K562 (cell line): ENCODE data around the gene SMARCB1. TPM values are rescaled to one million over a fixed set of nuclear protein-coding genes. Genes with fewer than 3 reads are reported as not detected.

Experiments used
- ATAC-seq: fragments of 200-7000 bp; cut with Tn5 transposase; 3 replicates; pipeline ENCODE4 v1.9.1; 2020; ENCODE audit warnings: moderate library complexity
- BruUV-seq: library from RNA; stranded (reverse); fragments of 400-500 nt; replicated peaks from 2 replicates; lab custom pipeline; 2021; lab: Mats Ljungman, UMichigan
- CTCF ChIA-PET: fragments of 300-600 bp; formaldehyde crosslinking; extraction: SDS; loops from one replicate; lab custom pipeline; 2021; ENCODE audit warnings: low intra/inter-chr PET ratio; lab: Yijun Ruan, JAX
- POLR2A ChIA-PET: fragments of 300-600, 350-650 bp; sonication (Branson Sonifier 250); formaldehyde crosslinking; extraction: SDS; loops from one replicate; lab custom pipeline; 2021; ENCODE audit warnings: antibody characterized with exemption, inconsistent platforms; lab: Yijun Ruan, JAX
- DNase-seq, 4 experiments: peaks; one replicate each; pipeline versions ENCODE4 v3.0.0 to v3.0.0-alpha.2; 2011 to 2018; ENCODE audit warnings: low spot score in 3 of 4, mixed read lengths in 3 of 4; ENCODE audit errors: extremely low read depth in 1 of 4
- FAIRE-seq: peaks from 2 replicates; lab custom pipeline; 2011; peaks lifted over from hg19 to GRCh38; lab: Jason Lieb, UNC
- H2AFZ ChIP-seq: 2 replicates; pipeline ENCODE4 v1.6.0; 2011; ENCODE audit warnings: low read depth, low read length, control low read depth, inconsistent platforms
- H3K27ac ChIP-seq: fragments of 200-600 bp; 3 replicates; pipeline ENCODE4 v1.8.0; 2011; ENCODE audit warnings: low read depth, mild to moderate bottlenecking, control low read depth, inconsistent platforms, low read length, moderate library complexity, mixed read lengths; ENCODE audit errors: extremely low read depth
- H3K27me3 ChIP-seq, 2 experiments: fragments of 300-600 bp in 1 of 2; 2 replicates in 1 of 2; 3 replicates in 1 of 2; pipeline versions ENCODE4 v1.6.0 to v1.8.0; 2011; ENCODE audit warnings: inconsistent platforms in 2 of 2, low read length in 2 of 2, mild to moderate bottlenecking in 1 of 2, mixed read lengths in 1 of 2, moderate library complexity in 1 of 2; ENCODE audit not compliant: control insufficient read depth in 2 of 2, insufficient read depth in 2 of 2
- H3K36me3 ChIP-seq: fragments of 300-600 bp; 3 replicates; pipeline ENCODE4 v1.8.0; 2011; ENCODE audit warnings: mild to moderate bottlenecking, low read length, inconsistent platforms; ENCODE audit not compliant: control insufficient read depth, insufficient read depth
- H3K4me1 ChIP-seq, 2 experiments: fragments of 200-600 bp in 1 of 2; replicated peaks in 1 of 2; 2 replicates in 1 of 2; 3 replicates in 1 of 2; pipeline versions ENCODE4 v1.5.1 to v1.8.0; 2011; ENCODE audit warnings: inconsistent platforms in 2 of 2, low read length in 2 of 2, mild to moderate bottlenecking in 1 of 2, mixed read lengths in 1 of 2, moderate library complexity in 1 of 2; ENCODE audit not compliant: control insufficient read depth in 2 of 2, insufficient read depth in 2 of 2
- H3K4me2 ChIP-seq: 2 replicates; pipeline ENCODE4 v1.6.1; 2011; ENCODE audit warnings: low read length, control low read depth, inconsistent platforms, mixed read lengths; ENCODE audit not compliant: insufficient read depth
- H3K4me3 ChIP-seq: fragments of 200-600 bp; sonication (generic), shearing (Covaris generic); 2 replicates; pipeline ENCODE4 v1.5.1; 2016; ENCODE audit warnings: control low read depth, inconsistent platforms
- H3K79me2 ChIP-seq: fragments of 200-600 bp; 3 replicates; pipeline ENCODE4 v1.8.0; 2011; ENCODE audit warnings: low read length, inconsistent platforms; ENCODE audit not compliant: control insufficient read depth, insufficient read depth
- H3K9ac ChIP-seq, 2 experiments: 2 replicates each; pipeline versions ENCODE4 v1.6.0 to v1.6.1; 2011; ENCODE audit warnings: low read depth in 2 of 2, low read length in 2 of 2, control low read depth in 1 of 2, inconsistent platforms in 1 of 2, mild to moderate bottlenecking in 1 of 2, mixed read lengths in 1 of 2; ENCODE audit not compliant: insufficient read depth in 1 of 2
- H3K9me1 ChIP-seq: one replicate; pipeline ENCODE4 v1.6.0; 2011; ENCODE audit warnings: inconsistent platforms, mild to moderate bottlenecking, low read length, moderate library complexity; ENCODE audit not compliant: control insufficient read depth, insufficient read depth
- H3K9me3 ChIP-seq: replicated peaks from 2 replicates; pipeline ENCODE4 v1.5.1; 2011; ENCODE audit warnings: low read depth, low read length, inconsistent platforms; ENCODE audit not compliant: control insufficient read depth, insufficient read depth
- H4K20me1 ChIP-seq: replicated peaks from 2 replicates; pipeline ENCODE4 v1.6.1; 2011; ENCODE audit warnings: low read length, inconsistent platforms, mixed read lengths; ENCODE audit not compliant: control insufficient read depth, insufficient read depth
- ELF1 ChIP-seq: fragments of 200-800 bp; sonication (Bioruptor generic); IDR thresholded peaks from 2 replicates; pipeline ENCODE4 v1.6.1; 2016; ENCODE audit warnings: missing genetic modification characterization, missing compliant biosample characterization
- ZFP36 ChIP-seq: fragments of 150-350 bp; IDR thresholded peaks from 2 replicates; pipeline ENCODE4 v1.6.1; 2018; ENCODE audit warnings: low read length, low read depth; ENCODE audit not compliant: partially characterized antibody
- WGBS: fragments of 100-300 bp; shearing (Covaris generic); methylation state at CpG from one replicate; pipeline ENCODE4 v1.1.6; 2016; ENCODE audit warnings: low coverage, mixed read lengths; ENCODE audit not compliant: insufficient coverage; ENCODE audit errors: missing lambda C conversion rate; 5-methylcytosine and 5-hydroxymethylcytosine counted together
- in situ Hi-C: fragments of 300-500 bp; cut with MboI; formaldehyde crosslinking; loops from 4 replicates; pipeline ENCODE4 v1.15.0; 2018; ENCODE audit warnings: inconsistent platforms, mixed read lengths
- intact Hi-C: fragments of 100-400 bp; cut with micrococcal nuclease; formaldehyde crosslinking; loops from 2 replicates; pipeline ENCODE4 v1.14.2; 2022
- polyA plus RNA-seq, 8 experiments: library from polyadenylated mRNA; depleted of rRNA in 4 of 8; stranded (reverse) in 5 of 8; unstranded in 3 of 8; fragments of >200 nt; fragmentation: Nextera tagmentation in 2 of 8; fragmentation: Illumina TruSeq in 1 of 8; extraction: Ambion mirVana in 2 of 8; extraction: Trizol in 1 of 8; gene quantifications; 2 replicates each; pipeline versions ENCODE4 v1.2.1 to v1.2.3, GENCODE V29; 2011 to 2014; ENCODE audit warnings: inconsistent platforms in 1 of 8, missing spikeins in 1 of 8
- total RNA-seq, 7 experiments: library from RNA; depleted of rRNA in 6 of 7; stranded (reverse); fragments of >200 nt in 6 of 7; fragmentation: Illumina TruSeq in 2 of 7; extraction: Trizol in 2 of 7; gene quantifications; 2 replicates each; pipeline versions ENCODE4 v1.2.1 to v1.2.3, GENCODE V29; 2011 to 2021; ENCODE audit warnings: low replicate concordance in 1 of 7
- TF ChIP-seq, protein P1 (sequence below): fragments of 250-450 bp; sonication (Bioruptor Pico); IDR thresholded peaks from 2 replicates; pipeline ENCODE4 v1.5.1; 2021; ENCODE audit warnings: mild to moderate bottlenecking
- TF ChIP-seq, protein P2 (sequence below): fragments of 450-650 bp; formaldehyde crosslinking; IDR thresholded peaks from 2 replicates; pipeline ENCODE4 v1.4.0; 2022; ENCODE audit warnings: mild to moderate bottlenecking, moderate library complexity
- TF ChIP-seq, protein P3 (sequence below): fragments of 250-450 bp; sonication (Bioruptor Pico); IDR thresholded peaks from 2 replicates; pipeline ENCODE4 v1.4.0; 2020; ENCODE audit warnings: mild to moderate bottlenecking

The SMARCB1 gene
- total and polyA plus RNA-seq, 9 of the 15 experiments (the other 6 are each of a cell fraction or from before 2014, with no cell fraction given), result 1.2 to 113 (median 65.4) TPM

DNA sequence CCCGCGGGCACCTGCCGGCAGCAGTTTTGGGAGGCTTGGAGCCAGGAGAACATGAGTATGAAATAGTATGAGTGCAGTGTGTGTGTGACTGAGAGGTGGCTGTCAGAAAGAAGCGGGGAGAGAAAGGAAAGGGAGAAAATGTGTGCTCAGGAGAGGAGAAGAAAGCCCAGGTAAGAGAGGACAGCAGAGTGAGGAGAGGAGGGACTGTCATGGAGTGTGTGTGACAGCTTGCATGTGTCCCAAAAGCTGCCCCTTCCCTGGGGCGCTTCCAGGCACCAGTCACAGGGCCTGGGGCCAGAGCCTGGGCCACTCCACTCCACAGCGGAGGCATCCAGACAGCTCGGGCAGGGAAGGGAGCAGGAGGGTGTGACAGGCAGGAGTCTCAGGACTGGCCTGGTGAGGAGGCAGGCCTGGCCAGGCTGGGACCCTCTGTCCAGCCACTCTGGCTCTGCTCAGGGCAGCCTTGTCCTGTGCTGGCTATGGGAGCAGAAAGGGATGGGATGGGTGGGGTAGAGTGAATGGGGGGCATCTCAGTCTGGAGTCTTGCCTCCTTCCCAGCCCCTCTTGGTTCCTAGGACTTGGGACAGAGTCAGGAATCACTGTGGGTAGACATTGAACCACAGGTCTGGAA lies 13.2 kb upstream of the SMARCB1 start (continued):
- TF ChIP-seq, protein P1, sequence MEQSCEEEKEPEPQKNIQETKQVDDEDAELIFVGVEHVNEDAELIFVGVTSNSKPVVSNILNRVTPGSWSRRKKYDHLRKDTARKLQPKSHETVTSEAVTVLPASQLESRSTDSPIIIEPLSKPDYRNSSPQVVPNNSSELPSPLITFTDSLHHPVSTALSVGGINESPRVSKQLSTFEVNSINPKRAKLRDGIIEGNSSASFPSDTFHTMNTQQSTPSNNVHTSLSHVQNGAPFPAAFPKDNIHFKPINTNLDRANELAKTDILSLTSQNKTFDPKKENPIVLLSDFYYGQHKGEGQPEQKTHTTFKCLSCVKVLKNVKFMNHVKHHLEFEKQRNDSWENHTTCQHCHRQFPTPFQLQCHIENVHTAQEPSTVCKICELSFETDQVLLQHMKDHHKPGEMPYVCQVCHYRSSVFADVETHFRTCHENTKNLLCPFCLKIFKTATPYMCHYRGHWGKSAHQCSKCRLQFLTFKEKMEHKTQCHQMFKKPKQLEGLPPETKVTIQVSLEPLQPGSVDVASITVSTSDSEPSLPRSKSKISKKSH (CRISPR knock-in tag), result no peak
- TF ChIP-seq, protein P2, sequence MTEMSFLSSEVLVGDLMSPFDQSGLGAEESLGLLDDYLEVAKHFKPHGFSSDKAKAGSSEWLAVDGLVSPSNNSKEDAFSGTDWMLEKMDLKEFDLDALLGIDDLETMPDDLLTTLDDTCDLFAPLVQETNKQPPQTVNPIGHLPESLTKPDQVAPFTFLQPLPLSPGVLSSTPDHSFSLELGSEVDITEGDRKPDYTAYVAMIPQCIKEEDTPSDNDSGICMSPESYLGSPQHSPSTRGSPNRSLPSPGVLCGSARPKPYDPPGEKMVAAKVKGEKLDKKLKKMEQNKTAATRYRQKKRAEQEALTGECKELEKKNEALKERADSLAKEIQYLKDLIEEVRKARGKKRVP, result no peak

DNA sequence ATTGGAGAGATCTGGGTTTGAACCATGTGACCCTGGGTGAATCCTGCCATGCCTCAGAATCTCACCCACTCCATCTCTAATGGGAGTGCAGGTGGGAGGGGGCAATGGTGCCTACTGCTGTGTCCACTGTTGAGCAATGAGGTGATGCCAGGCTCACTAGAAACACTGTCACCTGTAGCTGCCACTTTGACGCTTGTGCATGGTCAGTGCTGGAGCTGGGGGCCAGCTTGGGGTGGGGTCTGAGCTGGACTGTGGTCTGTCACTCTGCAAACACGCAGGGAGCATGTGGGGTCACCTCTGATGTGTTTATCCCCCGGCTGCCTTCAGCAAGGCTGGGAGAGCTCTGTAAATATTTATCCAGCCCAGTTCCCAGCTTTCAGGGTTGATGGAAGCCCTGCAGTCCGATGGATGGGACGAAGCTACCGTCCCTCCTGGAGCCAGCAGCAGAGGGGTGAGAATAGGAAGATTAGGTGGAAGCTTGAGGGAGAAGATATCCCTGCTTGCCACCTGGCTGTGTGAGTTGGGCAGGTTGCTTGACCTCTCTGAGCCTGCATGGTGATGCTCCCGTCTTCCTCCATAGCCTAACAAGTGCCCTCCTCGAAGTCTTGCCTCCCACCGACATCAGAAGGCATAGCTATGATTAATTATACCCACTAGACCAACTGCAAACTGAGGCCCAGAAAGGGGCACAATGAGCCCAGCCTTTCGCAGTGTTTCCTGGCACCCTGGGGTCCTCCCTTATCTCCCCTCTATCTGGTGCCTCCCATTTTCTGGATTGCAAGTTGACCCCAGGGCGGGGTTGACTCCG lies 12.4 kb upstream of the SMARCB1 start:
- Histone ChIP-seq H3K36me3 (no peaks in the 10 kb centered on the region), H3K4me1 (peaks cover 3 to 23% of the 10 kb centered on the region in 2 experiments; a peak in 3 of 5 replicates), H3K4me2 (no peak overlapping the region), H3K9me3 (no peaks in the 10 kb centered on the region), H3K27ac (no peak overlapping the region), H2AFZ (no peak overlapping the region), H3K79me2 (no peaks in the 10 kb centered on the region), H4K20me1 (no peaks in the 10 kb centered on the region), H3K27me3 (no peaks in the 10 kb centered on the region), H3K9ac (no peak overlapping the region; a peak in 1 of 4 replicates), H3K4me3 (no peak overlapping the region), H3K9me1 (no peaks in the 10 kb centered on the region)
- CTCF ChIA-PET, result no interaction called here
- DNase-seq (no peak), ATAC-seq (no peak), FAIRE-seq (no peak)
- BruUV-seq, result no TSS peak
- TF ChIP-seq, protein P3, sequence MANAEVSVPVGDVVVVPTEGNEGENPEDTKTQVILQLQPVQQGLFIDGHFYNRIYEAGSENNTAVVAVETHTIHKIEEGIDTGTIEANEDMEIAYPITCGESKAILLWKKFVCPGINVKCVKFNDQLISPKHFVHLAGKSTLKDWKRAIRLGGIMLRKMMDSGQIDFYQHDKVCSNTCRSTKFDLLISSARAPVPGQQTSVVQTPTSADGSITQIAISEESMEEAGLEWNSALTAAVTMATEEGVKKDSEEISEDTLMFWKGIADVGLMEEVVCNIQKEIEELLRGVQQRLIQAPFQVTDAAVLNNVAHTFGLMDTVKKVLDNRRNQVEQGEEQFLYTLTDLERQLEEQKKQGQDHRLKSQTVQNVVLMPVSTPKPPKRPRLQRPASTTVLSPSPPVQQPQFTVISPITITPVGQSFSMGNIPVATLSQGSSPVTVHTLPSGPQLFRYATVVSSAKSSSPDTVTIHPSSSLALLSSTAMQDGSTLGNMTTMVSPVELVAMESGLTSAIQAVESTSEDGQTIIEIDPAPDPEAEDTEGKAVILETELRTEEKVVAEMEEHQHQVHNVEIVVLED (CRISPR knock-in tag), result no peak
- peak; percentile 27 for TF ChIP-seq ZFP36
- no peak for TF ChIP-seq ELF1 (tag)
- in situ Hi-C loops (no loop called here), intact Hi-C loops (no loop called here)
- POLR2A ChIA-PET, result interaction anchor here (1.2 to 2.3 kb wide), 2 partner anchors 10 to 13 kb away, joined by 3 to 6 read pairs; partner anchors contain the start of gene SMARCB1
- 46% methylated on average over 11 of the region's 12 CpGs for WGBS
